GM12878 (cell line): ENCODE data around the gene PARVA. TPM values are rescaled to one million over a fixed set of nuclear protein-coding genes. Genes with fewer than 3 reads are reported as not detected.

Source experiments
- ATAC-seq: fragments of 200-7000 bp; cut with Tn5 transposase; 3 replicates; pipeline ENCODE4 v1.9.1; 2020; ENCODE audit warnings: mild to moderate bottlenecking, moderate library complexity
- BruUV-seq: library from RNA; stranded (reverse); fragments of 400-500 nt; replicated peaks from 2 replicates; lab custom pipeline; 2021; lab: Mats Ljungman, UMichigan
- CTCF ChIA-PET: fragments of 300-600 bp; sonication (Branson Sonifier 250); formaldehyde crosslinking; extraction: SDS; loops from one replicate; lab custom pipeline; 2021; ENCODE audit warnings: inconsistent platforms; lab: Yijun Ruan, JAX
- POLR2A ChIA-PET: fragments of 350-600 bp; formaldehyde crosslinking; extraction: SDS; loops from one replicate; lab custom pipeline; 2021; ENCODE audit warnings: inconsistent platforms; lab: Charles Lee
- RAD21 ChIA-PET: fragments of 300-600 bp; sonication (Branson Sonifier 250); formaldehyde crosslinking; loops from one replicate; lab custom pipeline; 2023; ENCODE audit warnings: antibody characterized with exemption; ENCODE audit not compliant: unreplicated experiment; lab: Charles Lee
- SMC1A ChIA-PET: fragments of 300-600 bp; sonication (Branson Sonifier 250); formaldehyde crosslinking; loops from one replicate; lab custom pipeline; 2023; ENCODE audit not compliant: unreplicated experiment, uncharacterized antibody; lab: Charles Lee
- DNase-seq: peaks from one replicate; pipeline ENCODE4 v3.0.0-alpha.2; 2011; ENCODE audit warnings: low read depth, low spot score
- FAIRE-seq: peaks from 3 replicates; lab custom pipeline; 2011; peaks lifted over from hg19 to GRCh38; lab: Jason Lieb, UNC
- H2AFZ ChIP-seq: 2 replicates; pipeline ENCODE4 v1.6.0; 2011; ENCODE audit warnings: low read depth, low read length, control low read depth; ENCODE audit not compliant: control insufficient read depth
- H3K27ac ChIP-seq: 2 replicates; pipeline ENCODE4 v1.5.1; 2011; ENCODE audit warnings: control low read depth; ENCODE audit not compliant: control insufficient read depth, insufficient read depth
- H3K27me3 ChIP-seq, 2 experiments: replicated peaks in 1 of 2; 2 replicates each; pipeline versions ENCODE4 v1.6.0 to v1.6.1; 2011; ENCODE audit warnings: low read length in 1 of 2; ENCODE audit not compliant: control insufficient read depth in 2 of 2, insufficient read depth in 2 of 2
- H3K36me3 ChIP-seq, 2 experiments: 2 replicates each; pipeline ENCODE4 v1.5.1; 2011; ENCODE audit warnings: low read length in 1 of 2; ENCODE audit not compliant: control insufficient read depth in 2 of 2, insufficient read depth in 2 of 2
- H3K4me1 ChIP-seq: 2 replicates; pipeline ENCODE4 v1.6.1; 2011; ENCODE audit warnings: mild to moderate bottlenecking, low read length, moderate library complexity, mixed read lengths; ENCODE audit not compliant: control insufficient read depth, insufficient read depth
- H3K4me2 ChIP-seq: 2 replicates; pipeline ENCODE4 v1.6.0; 2011; ENCODE audit warnings: control low read depth; ENCODE audit not compliant: control insufficient read depth, insufficient read depth
- H3K4me3 ChIP-seq: fragments of 200-600 bp; sonication (generic); 2 replicates; pipeline ENCODE4 v1.5.1; 2016
- H3K79me2 ChIP-seq: 2 replicates; pipeline ENCODE4 v1.6.0; 2011; ENCODE audit warnings: low read length; ENCODE audit not compliant: control insufficient read depth, insufficient read depth
- H3K9ac ChIP-seq: 2 replicates; pipeline ENCODE4 v1.8.0; 2011; ENCODE audit warnings: low read length, control low read depth, mixed read lengths; ENCODE audit not compliant: control insufficient read depth, insufficient read depth
- H3K9me3 ChIP-seq: replicated peaks from 3 replicates; pipeline ENCODE4 v1.5.1; 2011; ENCODE audit warnings: mild to moderate bottlenecking, low read length; ENCODE audit not compliant: control insufficient read depth, insufficient read depth
- H4K20me1 ChIP-seq: 2 replicates; pipeline ENCODE4 v1.6.0; 2011; ENCODE audit not compliant: control insufficient read depth, insufficient read depth
- ATF7 ChIP-seq: fragments of 450-650 bp; IDR thresholded peaks from 2 replicates; pipeline ENCODE4 v1.6.1; 2016; ENCODE audit warnings: low read depth, mild to moderate bottlenecking
- BCL11A ChIP-seq: IDR thresholded peaks from 2 replicates; pipeline ENCODE4 v1.6.1; 2011; ENCODE audit warnings: low read depth, low read length
- CBFB ChIP-seq: IDR thresholded peaks from 2 replicates; pipeline ENCODE4 v1.6.1; 2016; ENCODE audit warnings: antibody characterized with exemption, low read depth
- CHD2 ChIP-seq: IDR thresholded peaks from 2 replicates; pipeline ENCODE4 v1.6.1; 2011; ENCODE audit warnings: low read depth, low read length, improper control_type of control experiment, borderline replicate concordance
- EGR1 ChIP-seq, 2 experiments: IDR thresholded peaks; 1 replicate in 1 of 2; 2 replicates in 1 of 2; pipeline ENCODE4 v1.6.1; 2011 to 2012; ENCODE audit warnings: low read depth in 2 of 2, low read length in 2 of 2, borderline replicate concordance in 1 of 2, mild to moderate bottlenecking in 1 of 2, moderate library complexity in 1 of 2
- ETV6 ChIP-seq, 2 experiments: fragments of 450-650 bp in 1 of 2; IDR thresholded peaks in 1 of 2; conservative IDR thresholded peaks in 1 of 2; 2 replicates each; pipeline ENCODE4 v1.6.1; 2014; ENCODE audit warnings: antibody characterized with exemption in 1 of 2, borderline replicate concordance in 1 of 2, low read depth in 1 of 2, mild to moderate bottlenecking in 1 of 2, moderate library complexity in 1 of 2
- MXI1 ChIP-seq: fragments of 150-350 bp; IDR thresholded peaks from 2 replicates; pipeline ENCODE4 v1.6.1; 2011; ENCODE audit warnings: low read depth, mild to moderate bottlenecking, inconsistent platforms, low read length, improper control_type of control experiment
- RAD51 ChIP-seq: fragments of 450-650 bp; IDR thresholded peaks from 2 replicates; pipeline ENCODE4 v1.6.1; 2016; ENCODE audit warnings: moderate library complexity, mild to moderate bottlenecking, inconsistent platforms
- RB1 ChIP-seq: fragments of 450-650 bp; formaldehyde crosslinking; IDR thresholded peaks from 2 replicates; pipeline ENCODE4 v1.6.1; 2017; ENCODE audit warnings: mild to moderate bottlenecking, borderline replicate concordance
- TARDBP ChIP-seq: IDR thresholded peaks from 2 replicates; pipeline ENCODE4 v1.6.1; 2016; ENCODE audit warnings: borderline replicate concordance
- TCF7 ChIP-seq: IDR thresholded peaks from 2 replicates; pipeline ENCODE4 v1.6.1; 2014; ENCODE audit warnings: antibody characterized with exemption, borderline replicate concordance
- WGBS: methylation state at CpG from one replicate; pipeline ENCODE4 v1.1.6; 2016; ENCODE audit warnings: low lambda C conversion rate; ENCODE audit not compliant: insufficient replicate concordance, insufficient coverage; ENCODE audit errors: missing lambda C conversion rate; 5-methylcytosine and 5-hydroxymethylcytosine counted together
- in situ Hi-C: fragments of 300-500 bp; cut with MboI; formaldehyde crosslinking; loops from 9 replicates; pipeline ENCODE4 v1.14.3; 2018; ENCODE audit warnings: mixed read lengths
- intact Hi-C: fragments of 100-400 bp; cut with micrococcal nuclease; formaldehyde crosslinking; loops from one replicate; pipeline ENCODE4 v1.14.2; 2022; ENCODE audit not compliant: unreplicated experiment
- polyA plus RNA-seq, 11 experiments: library from polyadenylated mRNA; depleted of rRNA in 4 of 11; unstranded in 6 of 11; stranded (reverse) in 5 of 11; fragments of >200 nt; fragmentation: Nextera tagmentation in 4 of 11; fragmentation: Illumina TruSeq in 1 of 11; extraction: Ambion mirVana in 4 of 11; extraction: Trizol in 1 of 11; gene quantifications; 1 replicate in 1 of 11; 2 replicates in 10 of 11; pipeline versions ENCODE4 v1.2.1 to v1.2.3, GENCODE V29; 2011 to 2016; ENCODE audit warnings: inconsistent platforms in 2 of 11, missing spikeins in 2 of 11, low read depth in 1 of 11
- total RNA-seq, 4 experiments: library from RNA; depleted of rRNA in 3 of 4; stranded (reverse); fragments of >200 nt in 3 of 4; fragmentation: Illumina TruSeq in 1 of 4; extraction: Trizol in 1 of 4; gene quantifications; 2 replicates each; pipeline versions ENCODE4 v1.2.1 to v1.2.3, GENCODE V29; 2013 to 2021
- TF ChIP-seq, protein P1 (sequence below): fragments of 450-650 bp; IDR thresholded peaks from 2 replicates; pipeline ENCODE4 v1.6.1; 2016; ENCODE audit warnings: mild to moderate bottlenecking
- TF ChIP-seq, protein P2 (sequence below): IDR thresholded peaks from 2 replicates; pipeline ENCODE4 v1.6.1; 2011; ENCODE audit warnings: mild to moderate bottlenecking, low read depth, low read length, moderate library complexity; ENCODE audit not compliant: insufficient replicate concordance

The PARVA gene
- total and polyA plus RNA-seq, 10 of the 15 experiments (the other 5 are each of a cell fraction or from before 2014, with no cell fraction given), result 0.01 to 0.44 (median 0.03) TPM; not detected in 7

DNA sequence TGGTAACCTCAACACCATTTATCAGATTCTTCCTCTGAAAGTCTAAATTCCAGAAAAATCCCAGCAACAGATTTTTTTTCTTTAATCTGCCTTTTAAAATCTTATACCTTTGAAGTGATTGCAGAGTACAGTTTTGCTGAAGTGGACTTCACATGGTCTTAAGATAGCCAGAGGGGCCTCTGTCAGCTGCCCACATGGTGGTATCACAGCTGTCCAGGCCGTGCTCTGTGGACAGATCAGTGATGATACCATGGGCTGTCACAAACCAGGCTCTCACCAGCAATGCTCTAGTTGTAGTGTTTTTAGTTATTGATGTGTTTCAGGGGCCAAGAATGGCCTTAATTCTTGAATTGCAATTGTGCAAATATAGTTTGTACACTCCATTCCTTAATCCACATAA lies 44.0 kb downstream of the PARVA start:
- TF ChIP-seq TARDBP (no peak), EGR1 (IDR thresholded peaks at IDR 0.05; ENCODE audit: borderline replicate concordance in 1 of 2, low read depth in 2 of 2, low read length in 2 of 2) (no peak), CHD2 (no peak), TCF7 (no peak), MXI1 (no peak), ETV6 (conservative IDR thresholded peaks at IDR 0.05 in 1 of 2, IDR thresholded peaks at IDR 0.05 in 1 of 2; ENCODE audit: borderline replicate concordance in 1 of 2, low read depth in 1 of 2) (no peak), RB1 (no peak), CBFB (no peak), ATF7 (no peak), BCL11A (no peak), RAD51 (no peak)
- TF ChIP-seq, protein P1, sequence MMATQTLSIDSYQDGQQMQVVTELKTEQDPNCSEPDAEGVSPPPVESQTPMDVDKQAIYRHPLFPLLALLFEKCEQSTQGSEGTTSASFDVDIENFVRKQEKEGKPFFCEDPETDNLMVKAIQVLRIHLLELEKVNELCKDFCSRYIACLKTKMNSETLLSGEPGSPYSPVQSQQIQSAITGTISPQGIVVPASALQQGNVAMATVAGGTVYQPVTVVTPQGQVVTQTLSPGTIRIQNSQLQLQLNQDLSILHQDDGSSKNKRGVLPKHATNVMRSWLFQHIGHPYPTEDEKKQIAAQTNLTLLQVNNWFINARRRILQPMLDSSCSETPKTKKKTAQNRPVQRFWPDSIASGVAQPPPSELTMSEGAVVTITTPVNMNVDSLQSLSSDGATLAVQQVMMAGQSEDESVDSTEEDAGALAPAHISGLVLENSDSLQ, result no peak
- TF ChIP-seq, protein P2, sequence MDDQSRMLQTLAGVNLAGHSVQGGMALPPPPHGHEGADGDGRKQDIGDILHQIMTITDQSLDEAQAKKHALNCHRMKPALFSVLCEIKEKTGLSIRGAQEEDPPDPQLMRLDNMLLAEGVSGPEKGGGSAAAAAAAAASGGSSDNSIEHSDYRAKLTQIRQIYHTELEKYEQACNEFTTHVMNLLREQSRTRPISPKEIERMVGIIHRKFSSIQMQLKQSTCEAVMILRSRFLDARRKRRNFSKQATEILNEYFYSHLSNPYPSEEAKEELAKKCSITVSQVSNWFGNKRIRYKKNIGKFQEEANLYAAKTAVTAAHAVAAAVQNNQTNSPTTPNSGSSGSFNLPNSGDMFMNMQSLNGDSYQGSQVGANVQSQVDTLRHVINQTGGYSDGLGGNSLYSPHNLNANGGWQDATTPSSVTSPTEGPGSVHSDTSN, result no peak
- no peak for DNase-seq
- Histone ChIP-seq H3K27me3 (no peaks in the 10 kb centered on the region), H2AFZ (no peak overlapping the region), H3K9ac (no peak overlapping the region), H3K4me3 (no peak overlapping the region), H4K20me1 (no peaks in the 10 kb centered on the region), H3K79me2 (no peaks in the 10 kb centered on the region), H3K27ac (no peak overlapping the region), H3K4me2 (no peak overlapping the region), H3K4me1 (no peaks in the 10 kb centered on the region), H3K36me3 (no peaks in the 10 kb centered on the region), H3K9me3 (no peaks in the 10 kb centered on the region)
- ATAC-seq, result no peak
- RAD21 ChIA-PET, result no interaction called here
- BruUV-seq, result no TSS peak
- POLR2A ChIA-PET, result no interaction called here
- in situ Hi-C loops, result no loop called here
- CTCF ChIA-PET, result no interaction called here
- SMC1A ChIA-PET, result no interaction called here
- no peak for FAIRE-seq
- whole genome bisulfite sequencing, result 0% methylated on average over 1 of the region's 1 CpG
- intact Hi-C loops, result no loop called here
